IPS-NIHi7 (cell line): ENCODE results near the gene ISG20L2.

Source experiments
- DNase-seq: peaks from one replicate; pipeline ENCODE4 v3.0.0; 2012; ENCODE audit warnings: mixed read lengths; ENCODE audit errors: extremely low spot score

Gene ISG20L2

GRCh38 chr1:156689953-156690674, 38.5 kb downstream of the ISG20L2 start:
- no peak for DNase-seq

GRCh38 chr1:156689035-156689952, 39.3 kb downstream of the ISG20L2 start:
- DNase-seq, result peak; percentile 79

GRCh38 chr1:156684227-156684782, 44.3 kb downstream of the ISG20L2 start:
- no peak for DNase-seq

GRCh38 chr1:156682166-156682890, 46.2 kb downstream of the ISG20L2 start:
- no peak for DNase-seq

- no peak for DNase-seq
Measured at GRCh38 chr1:156681196-156681960, 47.2 kb downstream of the ISG20L2 start.

DNA sequence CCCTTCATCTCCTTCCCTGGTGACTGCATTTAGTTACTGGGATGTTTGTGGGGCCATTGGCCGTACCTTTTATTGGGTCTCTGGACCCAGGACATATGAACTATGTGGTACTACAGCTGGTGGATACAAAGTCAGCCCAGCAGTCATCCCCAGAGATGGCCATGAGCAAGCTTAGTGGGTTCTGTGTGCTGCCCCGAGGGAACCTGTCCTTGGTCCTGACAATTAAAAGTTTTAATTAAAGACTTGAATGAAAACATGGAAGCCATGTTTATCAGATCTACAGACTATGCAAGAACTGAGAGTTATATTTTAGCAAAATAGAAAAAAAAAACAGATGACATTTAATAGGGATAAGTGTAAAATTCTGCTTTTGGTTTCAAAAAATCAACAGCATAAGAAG, 48.5 kb downstream of the ISG20L2 start:
- no peak for DNase-seq

DNA sequence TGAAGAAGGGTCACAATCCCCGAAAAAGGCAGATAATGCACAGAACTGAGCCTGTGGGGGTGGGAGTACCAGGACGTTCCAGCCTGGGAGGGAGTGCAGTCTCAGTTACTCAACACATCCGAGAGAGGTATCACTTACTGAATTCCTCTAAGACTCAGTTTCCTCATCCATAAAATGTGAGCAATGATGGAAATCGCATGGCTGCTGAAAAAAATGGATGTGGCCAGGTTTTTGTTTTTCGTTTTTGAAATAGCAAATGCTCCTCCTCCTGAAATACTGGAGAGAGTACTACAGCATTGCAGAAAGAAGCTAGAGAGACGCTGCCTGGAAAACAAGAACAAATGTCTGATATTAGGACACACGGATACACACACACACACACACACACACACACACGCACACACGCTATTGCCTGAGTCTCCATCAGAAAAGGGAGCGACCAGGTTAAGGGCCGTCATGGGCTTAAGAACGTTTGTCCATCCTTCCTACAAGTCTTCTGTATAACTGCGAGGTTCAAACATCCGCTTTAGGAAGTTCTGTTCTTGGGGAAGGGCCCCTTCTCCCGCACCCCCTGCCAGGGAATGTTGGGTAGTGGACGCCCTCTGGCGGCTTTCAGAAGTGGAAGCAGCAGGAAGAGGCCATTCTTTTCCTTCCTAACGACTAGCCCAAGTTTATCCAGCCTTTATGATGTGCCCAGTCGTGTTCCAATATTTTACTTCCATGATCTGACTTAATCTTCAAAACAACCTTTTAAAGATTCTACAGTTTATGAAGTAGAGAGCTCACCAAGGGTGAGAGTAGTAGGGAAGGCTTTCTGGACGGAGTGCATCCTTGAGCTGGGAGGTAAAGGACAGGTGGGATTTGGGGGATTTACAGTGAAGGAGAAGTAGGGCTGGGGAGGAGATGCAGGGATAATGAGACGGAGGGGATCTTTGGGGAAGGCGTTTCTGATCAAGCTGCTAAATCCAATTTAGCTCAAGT, 50.7 kb downstream of the ISG20L2 start:
- DNase-seq, result no peak

GRCh38 chr1:156676820-156677615, 51.5 kb downstream of the ISG20L2 start, which contains the start of gene NES:
Gene NES, minus strand, starts transcription at chr1:156677407. Its CDS starts 143 bp downstream, at chr1:156677264.
- DNase-seq, result peak; percentile 78

DNA sequence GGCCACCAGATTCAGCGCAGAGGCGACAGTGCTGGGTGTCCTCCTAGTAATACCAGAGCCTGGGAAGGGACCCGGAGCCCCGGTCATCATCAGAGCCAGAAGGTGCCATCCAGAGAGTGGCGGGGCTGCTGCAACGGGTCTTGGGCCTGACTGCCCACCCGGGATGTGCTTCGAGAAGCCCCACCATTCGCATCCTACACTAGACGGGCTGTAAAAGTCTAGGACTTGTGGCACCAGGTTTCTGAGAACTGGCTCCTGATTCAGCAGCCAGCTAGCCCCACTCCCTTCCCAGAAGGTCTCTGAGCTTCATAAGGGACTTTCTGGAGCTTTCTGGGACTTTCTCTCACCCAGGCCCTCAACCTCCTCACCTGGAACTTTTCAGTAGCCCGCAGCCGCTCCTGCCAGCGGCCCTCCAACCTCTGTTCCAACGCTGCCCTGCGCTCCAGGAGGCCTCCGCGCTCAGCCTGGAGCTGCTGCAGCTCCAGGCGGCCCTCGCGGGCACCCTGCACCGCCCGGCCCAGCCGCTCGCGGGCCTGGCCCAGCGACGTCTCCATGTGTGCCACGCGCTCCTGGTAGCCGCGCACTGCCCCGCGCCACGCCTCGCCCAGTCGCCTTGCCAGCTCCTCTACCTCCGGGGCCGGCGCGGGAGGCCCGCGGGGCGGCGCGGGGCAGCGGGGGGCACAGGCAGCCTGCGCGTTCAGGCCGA, 52.3 kb downstream of the ISG20L2 start:
- no peak for DNase-seq

DNA sequence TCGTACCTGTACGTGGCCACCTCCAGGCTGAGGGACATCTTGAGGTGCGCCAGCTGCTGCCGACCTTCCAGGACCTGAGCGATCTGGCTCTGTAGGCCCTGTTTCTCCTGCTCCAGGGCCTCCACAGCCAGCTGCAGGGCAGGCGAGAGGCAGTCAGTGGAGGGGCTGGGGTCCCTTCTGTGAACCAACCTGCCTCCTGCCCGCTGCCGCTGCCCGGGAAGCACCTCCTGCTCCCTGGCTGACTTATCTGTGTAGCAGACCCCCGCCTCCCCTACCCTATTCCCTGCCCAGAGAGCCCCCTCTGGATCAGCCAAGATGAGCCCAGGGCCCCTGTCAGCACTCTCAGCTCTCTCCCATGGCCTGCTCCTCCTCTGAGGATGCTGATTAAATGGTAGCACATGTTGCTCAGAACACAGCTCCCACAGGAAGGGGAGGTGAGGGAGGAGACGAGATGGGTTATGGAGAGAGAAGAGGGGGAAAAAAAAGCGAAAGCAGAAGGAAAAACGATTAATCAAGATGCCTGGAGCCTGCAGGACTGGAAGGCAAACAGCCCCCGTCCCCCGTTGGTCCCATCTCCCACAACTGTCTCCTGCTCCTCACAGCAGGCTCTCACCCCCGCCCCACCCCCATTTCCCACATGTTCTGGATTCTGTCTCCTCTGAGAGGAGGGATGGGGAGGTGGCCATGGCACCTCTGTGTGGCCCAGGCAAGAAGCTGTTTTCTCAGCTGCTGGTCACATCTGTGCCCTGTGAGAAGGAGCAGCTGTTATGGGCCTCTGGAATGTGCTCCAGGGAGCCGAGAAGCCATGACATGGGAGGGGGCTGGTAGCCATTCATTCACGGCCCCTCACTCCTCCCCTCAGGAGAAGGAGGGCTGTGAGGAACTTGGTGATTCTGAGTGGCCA, 53.1 kb downstream of the ISG20L2 start:
- DNase-seq, result no peak

GRCh38 chr1:156673387-156674121, 55.0 kb downstream of the ISG20L2 start:
- peak; percentile 79 for DNase-seq
